Lower lobe of right lung (tissue), 2 donors: Measurements from ENCODE around the gene DPEP1. TPM values are rescaled to one million over a fixed set of nuclear protein-coding genes. Genes with fewer than 3 reads are reported as not detected.

ENCODE experiments used
- ATAC-seq, 2 donors: fragments of 200-7000 bp; cut with Tn5 transposase; one replicate each; pipeline ENCODE4 v1.9.1; 2020 to 2022; ENCODE audit warnings: mild to moderate bottlenecking in 2 of 2, moderate library complexity in 2 of 2
- DNase-seq: peaks from one replicate; pipeline ENCODE4 v3.0.0-alpha.2; 2020
- H3K27ac ChIP-seq: fragments of 200-600 bp; one replicate; pipeline ENCODE4 v1.8.0; 2022
- H3K27me3 ChIP-seq: fragments of 200-600 bp; one replicate; pipeline ENCODE4 v1.8.0; 2022; ENCODE audit warnings: low read depth
- H3K36me3 ChIP-seq: fragments of 200-600 bp; one replicate; pipeline ENCODE4 v1.8.0; 2022; ENCODE audit warnings: mild to moderate bottlenecking
- H3K4me1 ChIP-seq: fragments of 200-600 bp; one replicate; pipeline ENCODE4 v1.8.0; 2022
- H3K4me3 ChIP-seq: fragments of 200-600 bp; one replicate; pipeline ENCODE4 v1.8.0; 2022; ENCODE audit warnings: mild to moderate bottlenecking
- H3K9me3 ChIP-seq: fragments of 200-600 bp; one replicate; pipeline ENCODE4 v1.8.0; 2022
- intact Hi-C: fragments of 100-400 bp; cut with DNase I; formaldehyde crosslinking; loops from one replicate; pipeline ENCODE4 v1.11.0; 2022
- total RNA-seq: library from RNA; stranded (reverse); fragmentation: NEBNext Ultra II Directional; extraction: Animal tissue kit (Norgen Biotek cat#: 25700); gene quantifications from one replicate; pipeline ENCODE4 v1.2.1, GENCODE V29; 2021
- TF ChIP-seq, protein P1 (sequence below): fragments of 200-600 bp; IDR thresholded peaks from one replicate; pipeline ENCODE4 v1.8.0; 2022; ENCODE audit warnings: antibody characterized with exemption, mild to moderate bottlenecking
- donor health status: DM: no; HTN: yes; CAD: no; lungs with severe emphysema.

Gene DPEP1
- total RNA-seq, 1 donor from 2014 or later: 0.59 TPM

DNA sequence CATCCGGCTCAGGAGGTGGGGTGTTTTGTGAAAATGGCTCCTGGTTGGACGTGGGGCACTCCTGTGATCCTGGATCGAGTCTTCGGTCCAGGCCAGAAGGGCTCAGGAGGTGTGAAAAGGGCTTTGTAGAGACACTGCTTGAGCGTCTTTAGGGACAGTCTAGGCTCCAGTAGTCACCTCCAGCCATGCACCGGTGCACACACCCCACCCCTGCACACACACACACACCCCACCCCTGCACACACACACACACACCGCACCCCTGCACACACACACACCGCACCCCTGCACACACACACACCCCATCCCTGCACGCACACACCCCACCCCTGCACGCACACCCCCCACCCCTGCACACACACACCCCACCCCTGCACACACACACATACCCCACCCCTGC, 25.0 kb downstream of the DPEP1 start:
- Histone ChIP-seq H3K4me1 (peaks cover 13% of the 10 kb centered on the region), H3K27ac (no peak overlapping the region), H3K27me3 (peaks cover 4% of the 10 kb centered on the region), H3K36me3 (no peaks in the 10 kb centered on the region), H3K9me3 (no peaks in the 10 kb centered on the region), H3K4me3 (no peak overlapping the region)
- DNase-seq (no peak), ATAC-seq (no peak)
- intact Hi-C loops: no loop called here
- TF ChIP-seq, protein P1, sequence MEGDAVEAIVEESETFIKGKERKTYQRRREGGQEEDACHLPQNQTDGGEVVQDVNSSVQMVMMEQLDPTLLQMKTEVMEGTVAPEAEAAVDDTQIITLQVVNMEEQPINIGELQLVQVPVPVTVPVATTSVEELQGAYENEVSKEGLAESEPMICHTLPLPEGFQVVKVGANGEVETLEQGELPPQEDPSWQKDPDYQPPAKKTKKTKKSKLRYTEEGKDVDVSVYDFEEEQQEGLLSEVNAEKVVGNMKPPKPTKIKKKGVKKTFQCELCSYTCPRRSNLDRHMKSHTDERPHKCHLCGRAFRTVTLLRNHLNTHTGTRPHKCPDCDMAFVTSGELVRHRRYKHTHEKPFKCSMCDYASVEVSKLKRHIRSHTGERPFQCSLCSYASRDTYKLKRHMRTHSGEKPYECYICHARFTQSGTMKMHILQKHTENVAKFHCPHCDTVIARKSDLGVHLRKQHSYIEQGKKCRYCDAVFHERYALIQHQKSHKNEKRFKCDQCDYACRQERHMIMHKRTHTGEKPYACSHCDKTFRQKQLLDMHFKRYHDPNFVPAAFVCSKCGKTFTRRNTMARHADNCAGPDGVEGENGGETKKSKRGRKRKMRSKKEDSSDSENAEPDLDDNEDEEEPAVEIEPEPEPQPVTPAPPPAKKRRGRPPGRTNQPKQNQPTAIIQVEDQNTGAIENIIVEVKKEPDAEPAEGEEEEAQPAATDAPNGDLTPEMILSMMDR: no peak

DNA sequence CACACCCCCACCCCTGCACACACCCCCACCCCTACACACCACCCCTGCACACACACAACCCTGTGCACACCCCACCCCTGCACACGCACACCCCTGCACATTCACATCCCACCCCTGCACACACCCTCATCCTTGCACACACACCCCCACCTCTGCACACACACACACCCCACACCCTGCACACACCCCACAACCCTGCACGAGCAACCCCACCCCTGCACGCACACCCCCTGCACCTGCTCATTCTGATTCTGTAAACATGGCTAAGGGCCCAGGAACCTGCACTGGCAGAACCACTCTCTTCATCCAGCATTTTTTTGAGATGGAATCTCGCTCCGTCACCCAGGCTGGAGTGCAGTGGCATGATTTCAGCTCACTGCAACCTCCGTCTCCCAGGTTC, 25.9 kb downstream of the DPEP1 start:
- intact Hi-C loops: no loop called here

DNA sequence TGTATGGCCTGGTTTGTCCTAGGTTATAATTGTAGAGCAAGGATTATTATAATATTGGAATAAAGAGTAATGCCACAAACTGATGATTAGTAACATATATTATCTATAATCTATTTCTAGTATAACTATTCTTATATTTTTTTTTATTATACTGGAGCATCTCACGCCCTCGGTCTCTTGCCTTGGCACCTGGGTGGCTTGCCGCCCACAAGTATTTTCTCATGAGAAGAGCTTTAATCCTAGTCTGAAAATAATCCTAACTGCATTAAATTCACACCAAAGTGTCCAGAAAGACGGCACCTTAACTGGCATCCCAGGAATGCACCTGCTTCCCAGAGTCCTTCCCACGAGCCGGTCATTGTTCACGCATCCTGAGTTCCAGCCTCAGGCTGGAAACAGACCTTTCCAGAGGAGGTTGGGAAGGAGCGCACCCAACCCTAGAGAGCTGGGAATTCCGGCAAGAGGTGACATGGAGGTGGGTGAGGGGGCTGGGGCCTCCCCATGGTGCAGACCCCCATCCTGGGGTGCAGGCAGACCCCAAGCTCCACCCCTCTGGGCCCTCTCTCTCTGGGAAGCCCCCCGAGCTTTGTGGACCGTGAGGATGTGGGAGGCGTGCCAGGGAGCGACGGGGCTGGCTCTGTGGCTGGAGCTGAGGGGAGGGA, 28.1 kb downstream of the DPEP1 start:
- no peaks in the 10 kb centered on the region for H3K9me3 ChIP-seq

More for the DNA sequence above, 25.9 kb downstream of the DPEP1 start:
- no peaks in the 10 kb centered on the region for H3K9me3 ChIP-seq
- peaks cover 13% of the 10 kb centered on the region for H3K4me1 ChIP-seq
- DNase-seq (no peak), ATAC-seq (no peak)
- H3K27ac ChIP-seq: no peak overlapping the region
- H3K4me3 ChIP-seq: no peak overlapping the region
- H3K36me3 ChIP-seq: peaks cover 4% of the 10 kb centered on the region
- no peaks in the 10 kb centered on the region for H3K27me3 ChIP-seq
- TF ChIP-seq, protein P1: no peak

DNA sequence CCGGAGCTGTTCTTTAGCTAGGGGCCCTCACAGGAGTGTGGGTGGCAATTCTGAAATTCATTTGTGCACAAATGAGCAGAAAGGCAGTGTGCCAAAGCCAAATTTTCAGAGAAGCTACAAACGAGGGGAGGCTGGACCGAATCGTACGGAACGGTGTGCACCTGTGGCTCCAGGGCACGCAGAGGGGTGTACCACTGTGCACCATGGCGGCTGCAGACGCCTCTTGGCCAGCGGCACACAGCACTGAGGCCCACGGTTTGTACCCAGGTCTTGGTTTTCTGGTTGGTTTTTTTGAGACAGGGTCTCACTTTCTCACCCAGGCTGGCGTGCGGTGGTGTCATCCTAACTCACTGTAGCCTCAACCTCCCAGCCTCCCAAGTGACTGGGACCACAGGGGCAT, 29.1 kb downstream of the DPEP1 start:
- ATAC-seq (no peak), DNase-seq (no peak)
- TF ChIP-seq, protein P1: no peak
- intact Hi-C loops: no loop called here
- no peaks in the 10 kb centered on the region for H3K9me3 ChIP-seq
- H3K36me3 ChIP-seq: peaks cover 34% of the 10 kb centered on the region
- H3K4me3 ChIP-seq: no peak overlapping the region
- H3K27ac ChIP-seq: no peak overlapping the region
- peaks cover 13% of the 10 kb centered on the region for H3K4me1 ChIP-seq
- H3K27me3 ChIP-seq: no peaks in the 10 kb centered on the region

More for the DNA sequence above, 28.1 kb downstream of the DPEP1 start:
- Histone ChIP-seq H3K27me3 (no peaks in the 10 kb centered on the region), H3K36me3 (peaks cover 26% of the 10 kb centered on the region), H3K27ac (no peak overlapping the region), H3K4me1 (peaks cover 13% of the 10 kb centered on the region), H3K4me3 (no peak overlapping the region)
- TF ChIP-seq, protein P1: no peak
- DNase-seq: no peak
- ATAC-seq: no peak
- intact Hi-C loops: no loop called here

DNA sequence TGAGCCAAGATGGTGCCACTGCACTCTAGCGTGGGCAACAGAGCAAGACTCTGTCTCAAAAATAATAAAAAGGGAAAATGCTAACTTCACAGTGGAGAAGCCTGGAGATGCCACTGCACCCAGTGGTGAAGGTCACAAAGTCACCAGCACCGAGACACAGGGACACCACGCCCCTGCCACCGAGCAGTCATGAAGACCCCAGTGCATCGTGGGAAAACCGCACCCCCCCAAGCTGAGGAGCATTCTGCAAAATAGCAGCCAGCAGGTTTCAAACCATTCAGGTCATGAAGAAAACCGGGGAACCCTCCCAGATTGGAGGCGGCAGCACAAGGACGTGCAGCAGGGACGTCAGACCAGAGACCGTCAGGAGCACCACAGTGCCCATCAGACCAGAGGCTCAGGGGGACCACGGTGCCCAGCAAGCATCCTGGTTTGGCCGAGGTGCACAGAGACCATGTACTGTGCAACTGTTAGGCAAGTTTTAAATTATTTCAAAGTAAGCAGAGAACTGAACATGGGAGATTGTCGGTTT, 30.4 kb downstream of the DPEP1 start:
- H3K27me3 ChIP-seq: no peaks in the 10 kb centered on the region
- H3K4me3 ChIP-seq: no peak overlapping the region
- TF ChIP-seq, protein P1: no peak
- no peak overlapping the region for H3K27ac ChIP-seq
- no peak for ATAC-seq
- peaks cover 13% of the 10 kb centered on the region for H3K4me1 ChIP-seq
- H3K9me3 ChIP-seq: no peaks in the 10 kb centered on the region
- intact Hi-C loops: no loop called here
- DNase-seq: no peak
- peaks cover 37% of the 10 kb centered on the region for H3K36me3 ChIP-seq
